Measurements from ENCODE around the gene F13A1.
"Not testable (repeated sequence)": the region's sequence is repeated elsewhere in the genome, so short reads cannot be mapped to it uniquely, and the experiment has no call there.

Gene F13A1

DNA sequence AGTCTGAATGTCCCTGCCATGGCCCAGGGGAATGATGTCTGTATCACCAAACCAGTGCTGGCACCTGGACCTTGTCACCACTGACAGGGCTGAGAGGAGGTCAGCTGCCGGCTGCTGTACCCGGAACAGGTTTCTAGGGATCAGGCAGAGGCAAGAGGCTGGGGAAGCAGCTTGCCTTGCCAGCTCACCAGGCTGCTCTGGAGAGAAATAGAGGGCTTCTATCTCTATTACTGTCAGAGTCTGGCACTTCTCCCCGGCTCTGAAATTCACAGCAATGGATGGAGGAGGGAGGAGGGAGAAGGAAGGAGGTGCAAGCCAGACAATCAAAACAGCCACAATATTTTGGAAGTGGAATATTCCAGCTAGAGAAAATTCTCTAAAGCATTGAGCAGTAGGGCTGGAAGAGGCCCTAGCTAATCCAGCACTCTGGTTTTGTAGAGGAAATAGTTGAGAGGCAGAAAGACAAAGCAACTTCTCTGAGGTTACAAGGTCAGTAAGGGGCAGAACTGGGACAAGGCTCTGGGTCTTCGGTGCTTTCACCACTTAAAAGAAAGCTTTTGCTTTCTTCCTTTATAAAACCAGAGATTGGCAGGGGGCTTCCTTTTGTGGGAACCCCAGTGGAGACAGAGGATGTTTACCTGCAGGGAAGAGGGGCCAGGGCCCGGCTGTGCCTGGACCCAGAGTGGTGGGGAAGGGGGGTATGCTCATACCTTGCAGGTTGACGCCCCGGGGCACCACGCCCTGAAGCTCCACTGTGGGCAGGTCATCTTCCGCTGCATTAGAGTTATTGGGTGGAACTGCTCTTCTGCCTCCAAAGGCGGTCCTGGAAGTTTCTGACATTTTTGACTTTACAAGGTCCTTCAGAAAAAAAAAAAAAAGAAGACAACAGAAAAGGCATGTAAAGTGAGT is 2.4 kb downstream of the F13A1 start:
- no peak for DNase-seq

DNA sequence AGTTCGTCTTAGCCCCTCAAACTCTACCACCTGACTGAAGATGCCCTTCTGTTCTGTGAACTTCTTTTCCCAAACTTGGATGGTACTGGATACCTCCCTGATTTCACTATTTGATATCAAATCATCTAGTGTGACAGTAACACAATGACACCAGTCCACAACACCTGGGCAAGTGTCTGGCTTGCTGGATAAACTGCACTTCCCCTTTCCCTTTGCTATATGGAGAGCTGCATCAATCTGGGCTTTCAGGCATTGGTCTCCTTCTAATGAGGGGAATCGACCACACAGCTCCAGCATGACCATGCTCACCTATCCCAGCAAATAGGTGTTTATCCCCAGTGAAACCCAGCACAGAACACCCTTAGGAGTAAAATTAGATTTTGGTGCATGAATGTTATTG is 3.1 kb downstream of the F13A1 start:
- DNase-seq = no peak

DNA sequence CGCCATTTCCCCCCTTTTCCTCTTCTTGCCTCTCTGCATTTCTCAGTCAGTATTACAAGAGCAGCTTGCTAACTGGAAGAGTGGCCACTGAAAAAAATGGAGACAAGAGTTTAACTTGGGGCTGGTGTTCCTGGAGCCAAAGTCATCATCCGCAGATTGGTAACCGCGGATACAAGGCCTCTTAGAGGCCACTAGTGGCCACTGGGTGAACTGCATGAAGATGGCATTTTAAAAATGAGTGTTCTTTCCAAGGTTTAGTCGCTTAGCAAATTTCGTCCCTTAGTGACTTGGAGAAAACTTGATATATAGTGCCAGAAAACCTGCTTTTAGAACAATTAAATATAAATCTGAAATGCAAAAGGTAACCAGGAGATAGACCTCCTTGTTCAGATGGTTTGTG is 4.8 kb downstream of the F13A1 start:
- peak; percentile 11 for DNase-seq

DNA sequence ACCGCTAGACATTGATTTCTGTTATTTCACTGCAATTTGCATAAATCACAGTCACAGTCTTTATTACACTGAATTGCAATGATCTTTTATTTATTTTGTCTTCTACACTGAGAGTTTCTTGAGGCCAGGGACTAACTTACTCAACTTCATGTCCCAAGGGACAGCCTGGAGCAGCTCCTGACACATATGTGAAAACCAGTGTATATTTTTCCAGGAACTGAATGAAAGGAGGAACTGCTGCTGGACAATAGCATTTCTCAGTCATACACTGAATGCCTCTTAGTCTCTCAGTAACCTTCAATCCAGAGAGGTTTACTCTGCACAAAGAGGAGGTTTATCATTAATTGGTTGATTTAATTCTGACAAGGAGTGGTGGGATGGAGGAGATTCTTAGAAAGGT is 5.9 kb downstream of the F13A1 start:
- no peak for DNase-seq

DNA sequence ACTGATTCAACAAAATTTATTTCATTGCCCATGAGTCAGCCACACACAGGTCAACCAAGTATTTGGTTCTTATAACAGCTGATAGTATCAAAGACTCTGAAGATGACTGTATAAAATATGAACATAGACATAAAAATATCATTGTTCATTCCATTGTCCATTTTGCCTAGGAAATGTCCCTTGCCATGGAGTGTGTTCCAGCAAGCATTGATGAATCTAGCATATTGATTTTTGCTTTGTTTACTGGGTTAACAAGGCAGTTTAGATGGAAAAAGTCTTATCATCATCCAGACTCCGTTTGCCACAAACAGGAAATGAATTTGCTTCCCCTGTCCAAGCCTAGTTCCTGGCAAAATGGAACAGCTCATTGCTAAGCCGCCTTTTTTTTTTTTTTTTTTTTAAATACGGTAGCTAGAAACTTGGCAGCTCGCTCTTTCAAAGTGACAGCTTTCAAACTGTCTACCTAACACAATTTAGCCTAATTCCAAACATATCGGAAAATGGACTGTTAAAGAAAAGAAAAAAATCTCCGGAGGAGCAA is 7.5 kb downstream of the F13A1 start:
- no peak for DNase-seq

DNA sequence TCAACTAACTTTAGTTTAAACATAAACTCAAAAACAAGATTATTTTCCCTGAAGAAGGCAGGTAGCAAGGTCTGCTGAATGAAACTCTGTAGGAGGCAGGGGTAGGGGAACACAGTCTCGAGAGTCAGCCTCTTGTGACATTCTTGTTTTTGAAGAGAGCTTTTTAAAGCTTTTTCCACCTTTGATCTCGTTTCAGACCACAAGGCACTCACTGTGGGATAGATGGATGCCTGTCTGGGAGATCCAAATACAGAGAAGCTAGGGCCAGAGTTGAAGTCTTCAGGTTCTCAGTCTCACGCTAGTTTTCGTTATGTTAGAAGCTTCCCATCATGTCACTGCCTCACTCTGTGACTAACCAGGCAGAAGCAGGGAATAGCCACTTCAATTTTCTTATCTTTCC is 14.9 kb downstream of the F13A1 start:
- no peak for DNase-seq

DNA sequence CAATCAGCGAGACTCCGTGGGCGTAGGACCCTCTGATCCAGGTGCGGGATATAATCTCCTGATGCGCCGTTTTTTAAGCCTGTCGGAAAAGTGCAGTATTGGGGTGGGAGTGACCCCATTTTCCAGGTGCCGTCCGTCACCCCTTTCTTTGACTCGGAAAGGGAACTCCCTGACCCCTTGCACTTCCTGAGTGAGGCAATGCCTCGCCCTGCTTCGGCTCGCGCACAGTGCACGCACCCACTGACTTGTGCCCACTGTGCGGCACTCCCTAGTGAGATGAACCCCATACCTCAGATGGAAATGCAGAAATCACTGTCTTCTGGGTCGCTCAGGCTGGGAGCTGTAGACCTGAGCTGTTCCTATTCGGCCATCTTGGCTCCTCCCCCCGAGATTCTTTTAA is 20.1 kb downstream of the F13A1 start:
- not testable (repeated sequence) for DNase-seq

DNA sequence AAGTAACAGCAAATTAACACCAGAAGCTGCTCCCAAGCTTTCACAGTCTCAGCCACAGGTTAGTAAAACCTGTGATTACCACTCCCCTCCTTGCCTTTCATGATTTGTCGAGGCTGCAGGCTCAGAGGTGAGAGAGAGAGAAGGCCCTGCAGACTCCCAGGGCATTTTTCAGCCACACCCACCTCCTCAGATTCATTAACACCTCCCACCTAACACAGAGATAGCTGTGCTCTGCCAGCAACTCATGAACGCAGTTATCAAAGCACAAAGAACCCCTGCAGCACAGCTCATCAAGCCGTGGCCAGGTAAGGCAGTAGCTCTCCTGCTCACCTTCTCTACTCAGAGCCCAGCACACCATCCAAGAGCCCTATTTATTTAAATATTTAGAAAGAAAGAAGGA is 27.1 kb downstream of the F13A1 start:
- no peak for DNase-seq

DNA sequence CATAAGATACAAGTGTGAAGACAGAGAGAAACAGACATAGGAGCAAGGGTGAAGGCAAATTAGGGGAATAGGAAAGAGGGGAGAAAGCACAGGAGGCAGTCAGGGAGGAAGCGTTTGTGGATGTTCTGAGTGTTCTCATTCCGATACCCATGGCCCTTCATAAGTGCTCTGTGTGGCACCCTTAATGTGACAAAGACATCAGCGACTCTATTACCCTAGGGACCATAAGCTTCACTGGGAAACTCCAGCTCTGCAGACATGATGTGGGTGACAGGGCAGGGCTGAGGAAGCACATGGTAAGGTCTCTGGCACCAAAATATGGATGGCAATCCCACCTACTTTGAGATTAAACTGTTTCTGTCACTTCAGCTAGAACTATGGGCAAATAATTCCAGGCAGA is 33.0 kb downstream of the F13A1 start:
- DNase-seq = no peak

DNA sequence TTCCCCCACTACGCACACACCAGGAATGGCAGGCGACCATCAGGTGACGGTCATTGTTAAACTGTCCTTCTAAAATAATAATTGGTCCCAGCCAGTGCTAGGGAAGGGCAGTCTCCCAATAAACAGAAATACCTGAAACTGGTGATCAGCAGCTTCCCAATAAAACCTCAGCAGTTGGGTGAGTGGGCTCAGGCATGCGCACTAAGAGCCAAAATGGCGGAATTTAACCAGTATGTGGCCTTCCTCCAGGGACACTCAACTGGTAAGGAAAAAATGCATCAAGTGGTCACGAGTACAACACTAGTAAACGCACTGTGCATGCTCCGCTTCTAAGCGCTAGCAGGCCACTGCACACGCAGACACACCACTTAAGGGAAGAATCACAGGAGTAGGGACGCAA is 34.8 kb downstream of the F13A1 start:
- no peak for DNase-seq

DNA sequence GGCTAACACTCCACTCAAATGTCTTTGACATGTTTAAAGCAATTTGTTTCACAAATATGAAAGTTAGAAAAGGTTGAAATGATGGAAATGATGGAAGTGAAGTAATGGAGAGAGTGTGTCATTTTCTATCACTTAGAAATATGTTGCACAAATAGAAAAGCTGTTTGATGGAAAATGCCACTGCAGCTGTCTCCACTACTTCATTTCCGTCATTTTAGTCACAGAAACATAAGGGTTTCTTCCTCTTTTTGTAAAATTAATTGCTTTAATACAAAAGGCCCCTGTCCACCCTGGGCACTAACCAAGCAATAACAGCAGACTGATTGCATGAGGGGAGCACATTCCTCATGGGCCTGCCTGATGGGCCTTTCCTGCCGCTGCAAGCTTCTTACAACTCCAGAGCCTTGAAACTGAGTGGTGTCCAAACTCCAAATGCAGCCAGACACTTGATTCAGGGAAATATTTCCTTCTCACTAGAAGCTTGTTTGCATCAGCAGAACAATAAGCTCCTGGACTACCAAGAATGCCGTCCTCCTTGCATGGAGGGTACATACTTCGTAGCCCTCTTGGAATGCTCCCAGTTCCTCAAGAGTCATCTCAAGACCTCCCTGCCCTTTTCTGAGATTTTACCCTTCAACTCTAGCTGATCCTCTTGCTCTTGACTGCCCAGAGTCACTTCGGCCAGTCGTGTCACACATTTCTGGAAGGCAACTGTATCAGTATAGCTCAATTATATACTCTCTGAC is 36.1 kb downstream of the F13A1 start:
- DNase-seq = no peak

DNA sequence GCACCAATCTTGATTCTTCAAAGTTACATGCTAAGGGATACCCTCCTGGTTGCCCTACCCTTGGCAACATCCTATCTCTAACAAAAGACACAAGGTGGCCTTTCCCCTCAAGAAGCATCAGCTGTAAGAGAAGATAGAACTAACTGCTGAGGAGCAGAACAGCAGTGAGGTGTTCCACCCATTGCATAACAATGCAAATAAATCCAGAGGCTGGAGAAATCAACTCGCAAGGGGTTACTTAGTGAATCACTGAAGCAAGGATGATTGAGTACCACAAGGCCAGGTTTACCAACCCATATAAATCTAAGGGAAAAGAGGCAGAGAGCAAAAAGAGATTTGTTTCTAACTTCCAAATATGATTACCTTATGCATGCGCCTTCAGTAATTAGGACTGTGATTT is 36.7 kb downstream of the F13A1 start:
- no peak for DNase-seq

DNA sequence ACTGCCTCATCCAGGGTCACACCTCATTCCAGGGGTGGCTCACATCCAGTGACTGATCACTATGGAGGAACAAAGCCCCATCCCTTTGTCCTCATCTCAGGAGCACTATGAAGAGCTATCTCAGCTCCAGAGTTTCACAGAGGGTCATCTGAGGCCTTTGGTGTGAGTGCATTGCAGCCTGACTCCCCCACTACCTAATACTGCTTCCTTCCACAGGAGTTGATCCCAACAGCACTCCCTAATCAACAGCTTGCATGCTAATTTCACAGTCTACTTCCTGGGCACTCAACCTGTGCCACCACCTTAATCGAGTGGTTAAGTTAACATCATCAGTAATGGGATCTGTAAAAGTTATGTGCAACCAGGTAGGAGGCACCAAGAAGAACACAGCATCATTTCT is 37.7 kb downstream of the F13A1 start:
- no peak for DNase-seq

DNA sequence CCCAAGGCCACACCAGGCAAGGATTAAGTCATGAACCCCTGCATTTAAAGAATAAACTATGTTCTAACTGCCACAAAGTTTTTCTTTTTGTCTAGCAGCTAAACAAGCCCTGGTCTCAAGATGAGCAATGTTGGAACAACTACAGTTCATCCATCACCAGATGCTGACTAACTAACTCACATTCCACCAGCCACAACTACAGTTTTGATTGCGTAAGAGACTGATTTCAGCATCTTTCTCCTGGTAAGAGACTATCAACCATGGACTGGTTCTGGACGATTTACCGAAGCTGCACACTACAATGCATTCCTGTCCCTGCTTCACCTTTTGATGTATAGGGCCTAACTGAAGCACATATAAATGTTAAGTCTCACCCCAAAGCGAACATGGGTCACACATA is 43.0 kb downstream of the F13A1 start:
- DNase-seq = no peak

DNA sequence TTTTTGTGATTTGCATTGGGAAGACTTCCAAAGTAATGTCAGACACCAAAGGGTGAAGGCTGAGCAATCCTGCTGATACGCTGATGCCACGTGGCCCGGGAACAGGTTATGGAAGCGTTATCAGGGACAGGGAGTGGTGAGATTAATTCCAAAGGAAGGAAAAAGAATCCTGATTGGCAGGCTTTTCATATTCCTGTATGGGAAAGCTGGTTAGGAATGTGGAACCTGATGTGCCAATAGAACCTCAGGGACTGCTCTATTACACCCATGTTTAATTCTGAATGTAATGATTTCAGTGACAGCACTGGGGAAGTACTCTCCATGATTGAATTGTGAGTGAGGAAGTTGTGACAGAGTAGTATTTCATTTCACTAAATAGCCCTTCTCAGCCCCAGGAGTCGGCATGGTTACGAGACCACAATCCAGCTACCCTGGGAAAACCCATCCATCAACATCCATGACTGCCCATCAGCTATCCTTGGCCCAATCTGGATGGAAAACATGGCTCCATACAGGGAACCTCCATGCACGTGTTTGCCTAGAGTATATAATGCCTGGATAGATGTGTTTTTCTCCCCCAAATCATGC is 49.4 kb downstream of the F13A1 start:
- DNase-seq = no peak

DNA sequence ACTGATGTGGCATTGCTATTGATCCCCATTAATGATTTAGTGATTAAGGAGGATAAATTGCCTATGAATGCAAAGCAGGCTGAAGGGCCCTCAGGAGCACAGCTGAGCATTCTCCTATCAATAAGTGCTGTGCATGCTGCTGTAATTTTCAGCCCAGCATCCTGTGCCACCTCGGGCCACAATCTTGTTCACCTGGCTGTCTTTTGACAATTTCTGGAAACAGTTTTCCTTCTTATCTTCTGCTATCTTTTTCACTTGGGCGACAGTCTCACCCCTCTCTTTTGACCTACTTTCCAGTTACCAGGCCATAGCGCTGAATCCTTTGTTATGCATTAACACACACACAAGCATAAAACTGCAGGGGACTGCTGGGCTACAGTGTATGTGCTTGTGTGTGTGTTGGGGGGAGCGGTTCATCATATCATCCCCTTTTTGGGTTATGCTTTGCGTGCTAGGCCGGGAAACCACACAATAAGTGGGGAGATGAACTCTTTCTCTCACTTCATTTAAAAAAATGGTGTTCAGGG is 60.2 kb downstream of the F13A1 start:
- no peak for DNase-seq

DNA sequence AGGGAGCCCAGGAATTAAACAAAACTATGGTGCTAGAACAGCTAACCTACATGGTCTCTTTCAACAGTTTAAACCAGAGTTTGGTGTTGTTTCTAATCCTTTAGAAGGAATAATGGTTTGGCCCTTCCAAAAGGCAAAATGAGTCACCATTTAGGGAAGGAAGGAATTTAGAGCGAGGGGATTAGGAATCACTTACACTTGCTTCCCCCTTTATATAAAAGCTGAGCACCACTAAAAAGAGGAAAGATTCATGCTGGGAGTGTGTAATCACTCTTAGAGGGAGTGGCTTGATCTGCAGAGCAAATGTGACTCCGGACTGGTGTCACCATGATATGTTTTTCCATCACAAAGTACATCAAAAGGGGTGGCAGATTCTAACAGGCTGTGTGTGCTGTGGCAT is 63.6 kb downstream of the F13A1 start:
- no peak for DNase-seq

DNA sequence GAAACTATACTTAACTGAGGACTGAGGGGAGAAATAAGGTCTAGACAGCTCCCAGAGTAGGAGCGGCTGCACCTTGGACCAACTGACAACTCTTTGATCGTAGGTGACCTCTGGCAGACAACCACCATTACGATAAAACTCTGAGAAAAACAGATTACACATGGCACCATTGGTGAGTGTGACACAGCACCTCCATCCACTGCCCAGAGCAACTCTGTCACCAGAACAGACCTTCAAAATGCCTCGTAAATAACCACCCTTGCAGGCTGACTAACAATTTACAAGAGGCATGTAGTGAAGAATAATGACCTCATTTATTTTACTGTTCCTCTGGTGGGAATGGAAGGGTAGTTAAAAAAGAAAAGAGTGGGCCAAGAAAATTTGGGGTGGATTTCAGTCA is 64.2 kb downstream of the F13A1 start:
- no peak for DNase-seq

DNA sequence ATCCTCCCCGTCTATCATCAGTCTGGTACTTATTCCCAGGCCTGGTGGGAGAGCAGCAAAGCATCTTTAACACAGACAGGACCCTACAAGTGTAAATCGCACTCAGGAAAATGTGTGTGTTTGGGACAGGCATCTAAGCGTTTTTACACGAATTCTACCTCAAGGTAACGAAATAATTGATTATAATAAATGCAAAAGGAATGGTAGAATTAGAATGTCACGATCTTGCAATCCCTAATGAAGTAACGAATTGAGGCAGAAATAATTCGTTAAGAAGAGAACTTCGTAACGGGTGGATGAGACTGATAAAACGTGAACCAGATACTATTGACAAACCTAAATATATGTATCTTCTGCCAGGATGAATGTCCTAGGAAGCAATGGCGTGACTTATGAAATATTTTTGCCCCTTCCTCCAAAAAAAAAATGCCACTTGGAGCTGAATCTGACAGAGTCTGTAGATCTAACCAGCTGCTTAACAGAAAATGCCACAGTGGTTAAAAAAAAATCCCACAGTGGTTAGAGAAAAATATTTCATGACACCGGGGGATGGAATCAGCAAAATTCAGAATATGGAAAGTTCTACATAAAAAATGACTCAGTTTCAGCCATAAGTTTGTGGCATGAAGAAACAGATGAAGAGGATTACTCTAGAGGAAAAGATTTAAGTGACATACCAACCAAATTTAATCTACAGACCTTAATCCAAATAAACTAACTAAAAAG is 68.7 kb downstream of the F13A1 start:
- no peak for DNase-seq

DNA sequence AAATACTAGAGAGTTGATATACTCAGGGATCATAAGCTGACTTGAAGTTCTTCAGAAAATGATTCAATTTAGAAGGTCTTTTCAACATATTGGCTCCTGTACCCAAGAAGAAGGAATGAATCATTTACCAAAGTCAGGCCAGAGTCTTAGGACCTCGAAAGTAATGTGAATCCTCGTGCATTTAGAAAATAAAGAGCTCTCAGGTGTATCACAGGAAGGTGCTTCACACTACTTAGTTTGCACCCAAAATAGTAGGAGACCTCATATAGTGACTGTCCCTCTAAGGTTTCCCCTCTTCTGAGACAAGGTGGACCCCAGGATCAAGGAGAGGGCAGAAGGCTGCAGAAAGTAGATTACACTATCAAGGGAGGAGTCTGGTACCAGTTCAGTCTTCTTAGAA is 71.8 kb downstream of the F13A1 start:
- no peak for DNase-seq

DNA sequence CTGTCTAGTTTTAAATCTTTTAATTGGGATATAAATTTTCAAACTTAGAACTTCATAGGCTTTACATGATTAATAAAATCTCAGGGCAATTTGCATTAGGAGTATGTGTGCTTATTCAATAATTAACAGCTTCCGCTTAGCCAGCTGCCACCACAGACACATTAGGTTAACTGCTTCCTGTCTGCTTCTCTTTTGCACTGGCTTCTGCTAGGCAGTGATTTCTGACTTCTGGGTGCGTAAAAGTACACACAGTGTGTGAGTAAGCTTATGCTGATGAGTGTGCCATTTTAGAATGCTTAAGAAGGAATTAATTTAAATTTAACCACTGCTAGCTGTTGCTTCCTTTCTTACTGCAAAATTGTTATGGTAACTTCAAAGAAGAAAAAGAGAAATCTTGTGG is 73.9 kb downstream of the F13A1 start:
- DNase-seq = no peak

DNA sequence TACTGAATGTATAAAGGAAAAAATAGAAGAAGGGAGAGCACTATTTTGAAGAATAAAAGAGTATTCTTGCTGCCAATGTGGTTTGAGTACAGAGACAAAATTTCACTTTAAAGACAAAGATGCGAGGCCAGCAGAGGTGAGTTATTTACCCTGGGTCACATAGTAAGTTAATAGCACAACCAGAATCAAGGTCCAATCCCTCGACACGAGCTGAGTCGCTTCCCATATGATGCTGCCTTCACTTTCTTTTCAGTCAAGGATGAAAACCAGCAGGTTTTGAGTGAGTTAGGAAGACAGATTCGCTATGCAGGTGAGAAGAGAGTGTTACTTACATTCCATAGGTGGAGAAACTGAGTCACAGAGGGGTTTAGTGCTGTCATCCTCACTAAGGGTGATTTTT is 75.8 kb downstream of the F13A1 start:
- no peak for DNase-seq

DNA sequence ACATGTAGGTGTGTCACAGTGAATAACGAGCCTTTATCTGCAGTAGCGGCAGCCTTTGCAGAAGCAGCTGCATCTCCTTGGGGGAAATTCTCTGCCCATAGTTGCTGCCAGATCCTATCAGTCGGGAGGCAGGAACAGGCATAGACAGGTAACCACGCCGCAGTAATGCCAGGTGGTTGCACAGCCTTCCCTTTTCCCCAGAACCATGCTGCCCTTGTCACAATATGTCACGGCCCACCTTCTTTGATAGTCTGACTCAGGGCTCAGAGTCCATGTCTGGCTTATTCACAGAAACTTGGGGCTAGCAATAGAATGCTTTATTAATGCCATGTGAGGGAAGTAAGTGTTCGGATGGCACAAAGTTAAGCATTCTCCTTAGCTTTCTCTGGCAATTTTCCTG is 76.6 kb downstream of the F13A1 start:
- no peak for DNase-seq

All from activated naive CD4-positive, alpha-beta T cell treated with Interleukin-2 at 50 U/mL for 16 hours (primary cell).